Retinal pigment epithelial cell (primary cell): ENCODE results near the gene IQGAP2.

ENCODE experiments used
- DNase-seq: peaks from one replicate; pipeline ENCODE4 v3.0.0-alpha.2; 2010; ENCODE audit warnings: low read depth
- H3K4me3 ChIP-seq: 2 replicates; pipeline ENCODE4 v1.5.1; 2011; ENCODE audit warnings: mild to moderate bottlenecking, low read length, control low read depth, moderate library complexity
- TF ChIP-seq, protein P1 (sequence below): conservative IDR thresholded peaks from 2 replicates; pipeline ENCODE4 v1.5.1; 2011; ENCODE audit warnings: low read depth, low read length, control low read depth, inconsistent platforms

The IQGAP2 gene

DNA sequence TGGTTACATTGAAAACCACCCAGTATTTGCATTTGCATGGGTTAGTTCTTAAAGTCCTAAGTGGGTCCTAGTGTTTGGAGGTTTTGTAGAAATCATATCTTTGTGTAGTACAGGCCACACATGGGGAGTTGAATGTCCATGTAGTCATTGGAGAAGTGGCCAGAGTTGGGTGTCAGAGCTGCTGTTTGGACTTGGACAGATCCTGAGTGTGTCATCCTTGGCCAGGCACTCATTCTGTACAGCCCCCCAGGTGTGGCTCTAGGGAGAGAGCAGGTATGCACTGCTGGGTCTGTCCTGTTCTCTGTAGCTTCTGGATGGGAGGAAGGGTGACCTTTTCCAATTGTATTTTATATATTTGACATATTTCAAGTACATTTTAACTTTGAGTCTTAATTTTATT lies 82.4 kb downstream of the IQGAP2 start:
- no peak overlapping the region for H3K4me3 ChIP-seq
- DNase-seq, result no peak
- TF ChIP-seq, protein P1, sequence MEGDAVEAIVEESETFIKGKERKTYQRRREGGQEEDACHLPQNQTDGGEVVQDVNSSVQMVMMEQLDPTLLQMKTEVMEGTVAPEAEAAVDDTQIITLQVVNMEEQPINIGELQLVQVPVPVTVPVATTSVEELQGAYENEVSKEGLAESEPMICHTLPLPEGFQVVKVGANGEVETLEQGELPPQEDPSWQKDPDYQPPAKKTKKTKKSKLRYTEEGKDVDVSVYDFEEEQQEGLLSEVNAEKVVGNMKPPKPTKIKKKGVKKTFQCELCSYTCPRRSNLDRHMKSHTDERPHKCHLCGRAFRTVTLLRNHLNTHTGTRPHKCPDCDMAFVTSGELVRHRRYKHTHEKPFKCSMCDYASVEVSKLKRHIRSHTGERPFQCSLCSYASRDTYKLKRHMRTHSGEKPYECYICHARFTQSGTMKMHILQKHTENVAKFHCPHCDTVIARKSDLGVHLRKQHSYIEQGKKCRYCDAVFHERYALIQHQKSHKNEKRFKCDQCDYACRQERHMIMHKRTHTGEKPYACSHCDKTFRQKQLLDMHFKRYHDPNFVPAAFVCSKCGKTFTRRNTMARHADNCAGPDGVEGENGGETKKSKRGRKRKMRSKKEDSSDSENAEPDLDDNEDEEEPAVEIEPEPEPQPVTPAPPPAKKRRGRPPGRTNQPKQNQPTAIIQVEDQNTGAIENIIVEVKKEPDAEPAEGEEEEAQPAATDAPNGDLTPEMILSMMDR, result no peak

DNA sequence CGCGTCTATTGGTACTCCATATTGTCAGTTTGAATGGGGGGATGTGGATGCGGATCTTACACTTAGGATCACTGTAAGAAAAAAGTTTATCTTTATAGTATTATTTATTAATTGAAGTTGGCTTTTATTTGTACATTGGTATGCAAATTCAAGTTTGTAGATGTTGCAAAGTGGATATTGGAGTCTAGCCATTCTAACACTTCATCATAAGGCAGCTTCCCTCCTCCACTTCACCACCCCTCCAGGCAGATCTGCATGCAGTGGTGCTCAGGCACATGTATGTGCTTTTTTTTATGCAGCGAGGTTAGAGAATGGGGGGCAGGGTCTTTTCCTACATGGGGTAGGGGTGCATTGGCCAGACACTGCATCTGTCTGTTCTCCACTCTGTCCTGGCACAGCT lies 84.3 kb downstream of the IQGAP2 start:
- H3K4me3 ChIP-seq, result no peak overlapping the region
- TF ChIP-seq, protein P1, result no peak
- no peak for DNase-seq

DNA sequence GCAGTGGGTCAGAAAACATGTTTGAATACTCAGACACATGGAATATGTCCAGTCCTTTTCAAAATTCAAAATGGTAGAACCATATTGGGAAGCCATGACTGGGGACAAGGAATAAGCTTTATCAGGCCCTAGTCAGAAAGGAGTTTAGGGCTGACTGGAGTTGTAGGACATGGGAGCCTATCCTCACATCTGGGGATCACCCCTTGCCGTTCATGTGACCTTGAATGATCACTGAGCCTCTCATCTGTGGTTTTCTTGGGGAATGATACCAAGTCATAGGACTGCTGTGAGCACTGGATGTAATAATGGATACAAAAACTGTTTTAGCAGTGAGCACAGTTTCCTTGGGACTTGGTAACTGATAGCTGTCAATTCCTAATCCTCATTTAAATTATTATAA lies 84.7 kb downstream of the IQGAP2 start:
- DNase-seq, result no peak
- H3K4me3 ChIP-seq, result no peak overlapping the region
- TF ChIP-seq, protein P1, result no peak

DNA sequence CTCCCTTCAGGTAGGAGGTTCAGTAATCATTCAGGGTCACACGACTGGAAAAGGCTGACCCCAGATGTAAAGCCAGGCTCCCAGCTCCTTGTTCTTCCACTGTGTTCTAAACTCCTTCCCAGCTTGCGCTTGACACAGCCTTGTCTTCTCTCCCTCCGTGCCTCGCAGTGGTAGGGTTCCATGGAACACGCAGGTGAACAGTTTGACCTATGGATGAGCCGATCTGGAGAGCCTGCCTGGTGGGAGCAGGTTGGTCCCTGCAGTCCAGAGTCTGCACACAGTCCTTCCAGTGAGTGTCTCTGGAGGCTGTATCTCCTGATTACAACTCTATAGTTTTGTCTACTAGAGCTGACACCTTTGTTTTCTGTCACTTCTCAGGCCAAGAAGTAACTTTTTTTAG lies 85.9 kb downstream of the IQGAP2 start:
- TF ChIP-seq, protein P1, result no peak
- DNase-seq, result no peak
- H3K4me3 ChIP-seq, result no peak overlapping the region

DNA sequence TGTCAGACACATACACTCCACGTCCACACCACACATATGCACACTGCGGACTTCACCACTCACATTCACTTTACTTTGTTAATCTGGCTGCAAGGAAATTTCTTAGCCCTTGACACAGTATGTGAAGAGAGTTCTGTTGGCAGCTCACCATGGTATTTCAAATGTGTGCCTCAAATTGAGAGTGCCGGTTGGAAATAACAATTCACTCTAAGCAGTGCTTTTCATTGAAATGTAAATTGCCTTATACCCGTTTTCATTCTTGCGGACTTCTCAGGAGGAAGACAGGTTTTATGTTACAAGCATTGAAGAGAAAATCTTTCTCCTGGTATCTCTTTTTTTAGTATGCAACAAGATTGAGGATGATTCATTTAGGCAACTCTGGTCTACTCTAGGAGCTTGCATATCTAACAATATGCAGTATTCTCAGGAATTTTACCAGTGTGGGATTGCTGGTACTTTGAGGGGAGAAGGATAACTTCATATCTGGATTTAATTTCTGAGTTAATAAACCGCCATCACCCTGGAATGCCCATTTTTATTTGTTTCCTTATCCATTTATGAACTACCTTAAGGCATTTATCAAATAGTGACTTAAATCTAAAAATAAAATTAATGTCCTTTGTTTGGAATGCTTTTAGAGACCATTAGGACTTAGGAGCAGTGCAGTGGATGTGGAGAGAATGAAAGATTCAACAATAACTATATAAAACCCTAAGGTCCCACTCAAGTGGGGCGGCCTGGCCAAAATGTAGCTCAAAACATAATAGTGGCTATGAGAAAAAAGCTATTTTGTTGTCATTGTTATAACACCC lies 87.0 kb downstream of the IQGAP2 start:
- TF ChIP-seq, protein P1, result no peak
- no peak overlapping the region for H3K4me3 ChIP-seq
- DNase-seq, result no peak

DNA sequence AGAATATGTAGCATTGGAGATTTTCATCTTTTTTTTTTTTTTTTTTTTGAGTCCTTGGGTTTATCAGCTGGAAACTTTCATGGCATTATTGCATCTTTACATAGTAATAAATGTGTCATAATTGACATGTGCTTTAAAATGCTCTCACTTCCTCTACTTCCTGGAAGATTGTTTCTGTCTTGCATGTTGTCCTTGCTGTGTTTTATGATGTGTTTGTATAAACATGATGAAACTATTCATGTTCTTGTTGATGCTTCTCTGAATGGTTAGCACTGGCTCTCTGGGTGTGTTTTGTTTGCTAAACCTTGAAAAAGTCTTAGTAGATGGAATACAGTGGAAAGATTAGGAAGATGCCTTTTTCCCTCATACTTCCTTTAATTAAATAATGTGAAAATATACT lies 87.9 kb downstream of the IQGAP2 start:
- TF ChIP-seq, protein P1, result no peak
- no peak overlapping the region for H3K4me3 ChIP-seq
- DNase-seq, result no peak

DNA sequence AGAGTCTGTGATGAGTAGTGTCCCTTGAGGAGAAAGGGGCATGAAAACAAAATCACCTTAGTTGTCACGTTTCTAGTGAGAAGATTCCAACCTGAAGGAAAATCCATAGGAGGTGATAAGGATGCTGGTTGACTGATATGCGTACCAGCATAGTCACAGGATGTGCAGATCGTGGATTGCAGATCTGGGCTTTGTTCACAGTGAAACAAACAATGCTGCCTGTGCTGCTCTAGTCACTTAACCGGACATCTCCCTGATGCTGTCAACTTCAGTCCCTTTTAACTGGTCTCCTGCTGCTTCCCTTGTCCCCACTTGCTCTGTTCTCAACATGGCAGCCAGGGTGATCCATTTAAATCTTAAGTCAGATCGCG lies 89.7 kb downstream of the IQGAP2 start:
- TF ChIP-seq, protein P1, result no peak
- no peak overlapping the region for H3K4me3 ChIP-seq
- DNase-seq, result no peak
